Stimulated activated CD4-positive, alpha-beta T cell treated with anti-CD3 and anti-CD28 coated beads, Interleukin-15, amount 100 ng/mL, for 48 hours (primary cell): ENCODE results near the gene CCDC69.
"Not testable (repeated sequence)": the region's sequence is repeated elsewhere in the genome, so short reads cannot be mapped to it uniquely, and the experiment has no call there.

Experiments used
- DNase-seq, 2 donors: peaks; one replicate each; pipeline ENCODE4 v3.0.0-alpha.2; 2020; ENCODE audit warnings: low read depth in 2 of 2

The CCDC69 gene, protein sequence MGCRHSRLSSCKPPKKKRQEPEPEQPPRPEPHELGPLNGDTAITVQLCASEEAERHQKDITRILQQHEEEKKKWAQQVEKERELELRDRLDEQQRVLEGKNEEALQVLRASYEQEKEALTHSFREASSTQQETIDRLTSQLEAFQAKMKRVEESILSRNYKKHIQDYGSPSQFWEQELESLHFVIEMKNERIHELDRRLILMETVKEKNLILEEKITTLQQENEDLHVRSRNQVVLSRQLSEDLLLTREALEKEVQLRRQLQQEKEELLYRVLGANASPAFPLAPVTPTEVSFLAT

DNA sequence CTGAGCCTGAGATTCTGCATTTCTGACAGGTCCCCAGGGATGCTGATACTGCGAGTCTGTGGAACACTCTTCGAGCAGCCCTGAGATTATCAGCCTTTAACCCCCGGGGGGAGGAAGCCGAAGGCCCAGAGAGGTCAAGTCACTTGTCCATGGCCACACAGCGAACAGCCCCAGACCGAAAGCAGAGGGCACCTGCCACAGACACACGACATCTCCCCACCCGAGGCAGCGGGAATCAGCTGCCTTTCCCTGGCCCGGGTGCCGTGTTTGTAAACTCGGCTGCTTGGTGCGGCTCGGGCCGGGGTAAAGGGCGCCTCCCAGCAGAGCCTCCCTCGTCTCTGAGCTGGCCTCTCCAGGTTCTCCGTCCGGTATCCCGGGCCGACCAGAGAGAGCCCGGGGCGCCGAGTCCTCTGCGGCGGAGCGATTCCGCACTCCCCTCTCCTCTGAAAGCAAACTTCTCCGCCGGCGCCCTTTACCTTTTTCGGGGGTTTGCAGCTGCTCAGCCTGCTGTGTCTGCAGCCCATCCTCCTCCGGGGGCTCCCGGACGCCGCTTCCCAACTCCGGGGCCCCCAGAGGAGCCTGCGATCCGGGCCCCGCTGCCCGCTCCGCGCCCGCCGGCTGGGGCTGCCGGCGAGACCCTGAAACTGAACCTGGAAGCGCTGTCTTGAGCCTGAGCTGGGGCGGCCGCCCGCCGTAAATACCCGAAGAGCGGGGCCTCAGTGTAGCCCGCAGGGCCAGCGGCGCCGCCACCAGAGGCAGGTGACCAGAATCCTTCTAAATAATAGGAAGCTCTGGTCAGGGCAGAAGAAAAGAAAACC lies at the start of gene CCDC69:
Gene CCDC69, minus strand, starts transcription at position 646 of the 818 bp plus-strand sequence. Its CDS starts 122 bp downstream, at position 524.
- DNase-seq = peak; percentile 21 to 46

DNA sequence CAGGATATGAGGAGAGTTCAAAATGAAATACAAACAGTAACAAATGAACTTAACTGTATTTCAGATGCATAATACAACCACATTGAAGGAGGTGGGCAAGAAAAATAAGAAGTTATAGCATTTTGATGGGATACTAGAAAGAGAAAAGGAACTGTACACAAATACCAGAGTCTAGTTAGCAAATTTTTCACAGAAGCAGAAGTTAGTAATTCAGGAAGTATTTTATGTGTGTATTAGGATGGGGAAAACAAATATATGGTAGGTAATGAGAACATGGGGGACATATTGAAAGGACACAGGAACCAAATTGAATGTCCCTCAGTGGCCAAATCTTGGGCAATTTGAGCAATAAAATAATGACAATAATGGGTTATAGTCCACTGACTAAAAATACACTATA lies 47.4 kb upstream of the CCDC69 start:
- DNase-seq = no peak

GRCh38 chr5:151270599-151270998 lies 46.7 kb upstream of the CCDC69 start:
- no peak for DNase-seq

DNA sequence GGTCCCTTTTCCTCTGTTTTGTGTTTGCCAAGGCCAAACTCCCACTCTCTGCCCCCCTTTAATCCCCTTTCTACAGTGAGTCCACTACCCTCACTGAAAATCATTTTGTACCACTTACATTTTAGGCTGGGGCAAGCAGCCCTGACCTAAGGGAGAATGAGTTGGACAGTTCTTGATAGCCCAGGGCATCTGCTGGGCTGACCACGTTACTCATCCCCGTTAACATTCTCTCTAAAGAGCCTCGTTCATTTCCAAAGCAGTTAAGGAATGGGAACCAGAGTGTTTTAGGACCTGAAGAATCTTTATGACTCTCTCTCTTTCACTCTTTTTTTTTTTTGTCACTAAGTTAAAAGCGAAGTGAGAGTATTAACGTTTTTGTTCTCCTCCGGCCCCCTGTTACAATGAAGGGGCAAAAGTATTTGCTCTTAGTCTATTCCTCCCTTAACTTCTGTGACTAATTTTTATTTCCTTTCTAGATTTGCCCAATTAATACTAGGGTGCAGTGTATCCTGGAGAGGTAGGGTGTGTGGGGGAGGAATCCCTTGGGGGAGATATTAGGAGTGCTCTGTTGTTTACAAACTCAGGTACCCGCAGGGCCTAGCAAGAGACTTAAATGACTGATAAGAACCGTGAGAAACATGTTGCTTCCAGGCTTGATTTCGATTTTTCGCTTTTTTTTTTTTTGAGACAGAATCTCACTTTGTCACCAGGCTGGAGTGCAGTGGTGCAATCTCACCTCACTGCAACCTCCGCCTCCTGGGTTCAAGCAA lies 43.8 kb upstream of the CCDC69 start:
- DNase-seq = no peak

GRCh38 chr5:151264113-151264512 lies 40.2 kb upstream of the CCDC69 start:
- peak in 1 of 2 donors; percentile 20 for DNase-seq

- DNase-seq = no peak
Measured at GRCh38 chr5:151262532-151262931, 38.6 kb upstream of the CCDC69 start.

- DNase-seq = no peak
Measured at GRCh38 chr5:151259931-151260330, 36.0 kb upstream of the CCDC69 start.

- DNase-seq = no peak
Measured at GRCh38 chr5:151258816-151259215, 34.9 kb upstream of the CCDC69 start.

DNA sequence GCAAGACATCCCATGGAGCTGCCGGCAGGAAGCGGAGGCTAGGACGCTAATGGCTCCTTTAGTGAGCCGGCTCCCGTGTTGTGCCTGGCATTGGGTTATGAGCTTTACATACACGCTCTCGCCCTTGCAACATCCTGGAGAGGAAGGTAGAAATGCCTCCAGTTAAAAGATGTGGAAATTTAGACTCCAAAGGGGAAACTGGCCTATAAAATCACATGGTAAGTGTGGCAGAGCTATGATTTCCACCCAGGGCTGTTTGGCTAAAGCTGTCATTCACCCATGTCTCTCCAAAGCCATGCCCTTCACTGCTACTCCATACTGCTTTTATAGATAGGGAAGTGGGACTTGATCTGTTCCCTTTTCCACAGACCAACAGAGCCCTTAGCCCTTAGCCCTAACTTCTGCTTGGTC lies 34.3 kb upstream of the CCDC69 start:
- DNase-seq = no peak

DNA sequence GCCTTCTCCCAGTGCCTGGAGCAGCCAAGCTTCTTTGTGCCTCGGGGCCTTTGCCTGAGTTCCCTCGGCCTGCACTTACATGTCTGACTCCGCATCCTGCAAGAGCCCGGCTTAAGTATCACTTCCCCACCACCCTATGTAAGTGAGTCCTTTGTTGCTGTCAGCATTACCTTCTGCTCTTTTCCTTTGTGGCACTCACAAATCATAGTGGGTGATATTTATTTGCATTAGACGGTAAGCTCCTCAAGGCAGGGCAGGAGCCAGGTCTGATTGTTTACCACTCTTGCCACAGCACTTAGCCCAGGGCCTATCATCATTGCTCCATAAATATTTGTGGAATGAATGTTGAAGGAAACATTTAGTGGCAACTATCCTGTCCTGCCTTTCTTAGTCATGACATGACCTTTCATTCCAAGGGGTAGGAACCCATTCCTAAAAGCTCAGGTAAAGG lies 33.9 kb upstream of the CCDC69 start:
- DNase-seq = no peak

DNA sequence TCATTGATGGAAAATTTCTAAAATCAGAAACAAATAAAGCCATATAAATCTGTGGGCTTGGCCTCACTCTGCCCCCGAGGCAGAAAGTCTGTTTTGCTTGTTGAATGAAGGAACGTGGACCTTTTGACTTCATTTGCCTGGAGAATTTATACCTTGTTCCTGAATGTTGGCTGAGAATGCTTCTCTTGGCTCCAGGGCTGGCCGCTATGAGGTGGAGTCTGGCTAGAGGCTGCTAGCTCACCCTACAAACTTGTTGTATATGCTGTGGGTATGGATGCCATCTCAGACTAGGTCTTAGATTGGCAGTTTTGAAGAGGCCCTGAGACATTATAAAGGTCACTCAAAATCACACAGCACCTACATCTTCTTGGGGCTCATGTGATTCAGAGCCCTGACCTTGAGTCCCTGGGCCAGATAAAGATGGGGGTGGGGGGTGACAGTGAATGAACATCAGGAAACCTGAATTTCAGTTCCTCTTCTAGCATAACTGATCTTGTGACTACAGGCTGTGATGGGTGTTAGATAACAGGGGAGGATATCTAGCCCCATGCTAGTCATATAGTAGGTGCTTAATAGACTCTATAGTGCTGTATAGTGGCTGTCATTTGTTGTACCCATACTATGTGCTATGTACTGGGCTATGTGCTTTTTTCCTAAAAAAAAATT lies 31.9 kb upstream of the CCDC69 start:
- DNase-seq = no peak

GRCh38 chr5:151254990-151255389 lies 31.1 kb upstream of the CCDC69 start:
- DNase-seq = not testable (repeated sequence)

GRCh38 chr5:151254556-151254955 lies 30.7 kb upstream of the CCDC69 start:
- no peak for DNase-seq

GRCh38 chr5:151253605-151253950 lies 29.7 kb upstream of the CCDC69 start:
- DNase-seq = no peak

DNA sequence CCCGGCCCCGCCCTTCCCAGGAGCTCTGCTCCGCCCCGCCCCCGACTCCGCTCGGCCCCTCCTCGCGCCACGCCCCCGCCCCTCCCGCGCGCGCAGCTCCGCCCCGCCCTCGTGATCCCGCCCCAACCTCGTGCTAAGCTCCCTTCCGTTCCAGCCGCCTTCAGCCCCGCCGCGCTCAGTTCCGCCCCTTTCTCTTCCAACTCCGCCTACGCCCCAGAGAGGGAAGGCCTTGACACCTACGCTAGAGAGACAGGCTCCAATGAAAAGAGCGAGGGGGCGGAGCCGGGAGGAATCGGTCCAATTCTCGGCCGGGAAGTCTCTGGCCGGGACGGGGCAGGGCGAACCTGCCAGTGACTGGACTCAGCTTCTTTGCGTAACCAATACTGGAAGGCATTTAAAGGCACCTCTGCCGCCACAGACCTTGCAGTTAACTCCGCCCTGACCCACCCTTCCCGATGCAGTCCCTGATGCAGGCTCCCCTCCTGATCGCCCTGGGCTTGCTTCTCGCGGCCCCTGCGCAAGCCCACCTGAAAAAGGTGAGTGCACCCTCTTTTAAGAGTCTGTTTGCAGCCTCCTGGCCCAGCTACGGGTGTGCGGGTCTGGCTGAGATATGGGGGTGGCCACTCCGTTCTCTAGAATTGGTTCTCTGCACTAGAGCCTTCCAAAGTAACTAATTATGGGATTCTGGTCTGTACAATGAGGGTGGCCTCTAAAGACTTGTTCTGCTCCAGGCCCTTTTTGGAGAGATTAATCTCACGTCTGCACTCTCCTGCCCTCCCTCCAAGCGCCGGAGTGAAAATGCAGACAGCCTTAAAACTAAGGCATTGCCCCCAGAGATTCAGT lies 29.1 kb upstream of the CCDC69 start, which contains the start of gene GM2A:
Gene GM2A, plus strand, starts transcription at position 424 of the 843 bp plus-strand sequence. Its CDS starts 32 bp downstream, at position 456.
- peak; percentile 98 to 99 for DNase-seq

DNA sequence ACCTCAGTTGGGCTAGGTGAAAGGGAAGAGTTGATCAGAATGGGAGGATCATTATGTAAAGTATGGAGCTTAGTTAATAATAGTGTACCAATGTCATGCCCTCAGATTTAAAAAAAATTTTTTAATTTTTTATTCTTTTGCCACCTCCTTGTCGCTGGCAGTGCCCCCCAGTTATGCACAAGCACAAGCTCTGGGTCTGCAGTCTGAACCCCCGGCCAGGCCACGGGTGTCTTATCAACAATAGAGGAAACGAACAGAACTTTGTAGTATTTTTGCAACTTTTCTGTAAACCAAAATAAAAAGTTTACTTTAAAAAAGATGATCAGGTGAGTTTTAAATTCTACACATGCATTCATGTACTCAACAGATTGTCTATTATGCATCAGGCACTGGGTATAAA lies 27.7 kb upstream of the CCDC69 start:
- DNase-seq = no peak

DNA sequence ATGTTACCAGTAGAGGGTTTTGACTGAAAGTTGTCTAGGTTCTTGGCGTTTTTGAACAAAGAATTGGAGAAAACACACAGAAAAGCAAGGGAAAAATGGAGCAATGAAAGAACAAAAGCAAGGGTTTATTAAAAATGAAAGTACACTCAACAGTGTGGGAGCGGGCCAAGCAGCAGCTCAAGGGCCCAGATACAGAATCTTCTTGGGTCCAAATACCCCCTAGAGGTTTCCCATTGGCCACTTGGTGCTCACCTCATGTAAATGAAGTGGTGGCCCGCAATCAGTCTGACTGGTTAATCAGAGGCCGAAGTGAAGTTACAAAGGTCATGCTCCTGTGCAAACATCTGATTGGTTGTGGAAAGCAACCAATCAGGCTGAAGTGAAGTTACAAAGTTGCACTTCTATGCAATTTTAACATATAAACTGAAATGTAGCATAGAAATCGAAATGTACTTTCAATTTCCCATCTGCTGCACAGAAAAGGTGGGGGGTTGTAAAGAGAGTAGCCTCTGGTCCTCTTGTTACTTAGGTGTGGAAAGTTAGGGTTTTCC lies 27.2 kb upstream of the CCDC69 start:
- peak in 1 of 2 donors; percentile 27 for DNase-seq

DNA sequence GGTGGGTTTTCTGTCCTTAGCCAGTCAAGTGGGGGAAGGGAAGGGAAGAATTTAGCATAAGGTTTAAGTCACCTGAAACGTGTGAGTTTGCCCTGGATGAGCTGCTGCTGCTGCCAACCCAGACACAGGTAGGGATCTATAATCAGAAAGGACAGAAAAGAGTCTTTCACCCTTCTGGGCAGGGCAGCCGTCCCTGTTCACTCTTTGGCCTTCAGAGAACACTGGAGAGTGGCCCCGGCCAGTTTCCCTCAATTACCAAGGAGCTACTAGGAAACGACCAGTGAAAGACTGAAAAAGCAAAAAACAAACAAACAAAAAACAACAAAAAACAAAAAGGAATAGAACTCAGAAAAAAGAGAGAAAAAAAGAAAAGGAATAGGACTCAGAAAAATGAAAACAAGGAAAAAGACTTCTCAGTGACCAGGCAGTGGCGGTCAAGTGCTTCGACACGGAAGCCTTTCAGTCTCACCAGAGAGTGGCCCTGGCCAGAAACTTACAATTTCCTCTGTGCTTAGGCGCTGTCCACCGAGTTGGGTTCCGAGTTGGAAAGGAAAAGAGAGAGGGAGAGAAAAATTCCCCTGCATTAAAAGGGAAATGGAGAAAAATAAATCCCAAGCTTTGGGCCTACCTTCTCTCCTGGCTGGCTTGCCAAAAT lies 26.6 kb upstream of the CCDC69 start:
- DNase-seq = no peak

- DNase-seq = no peak
Measured at GRCh38 chr5:151249281-151249680, 25.4 kb upstream of the CCDC69 start.

- no peak for DNase-seq
Measured at GRCh38 chr5:151248651-151249050, 24.8 kb upstream of the CCDC69 start.
